CD4-positive, alpha-beta T cell treated with Interleukin-6 for 4 hours (primary cell): ENCODE measurements around the gene GASK1A.
"Not testable (repeated sequence)": the region's sequence is repeated elsewhere in the genome, so short reads cannot be mapped to it uniquely, and the experiment has no call there.

ENCODE experiments used
- DNase-seq: peaks from one replicate; pipeline ENCODE4 v3.0.0-alpha.2; 2020; ENCODE audit warnings: mixed read lengths

The GASK1A gene

GRCh38 chr3:43063114-43063513, 84.0 kb downstream of the GASK1A start:
- DNase-seq = no peak

- not testable (repeated sequence) for DNase-seq
These were observed 91.6 kb downstream of the GASK1A start for GRCh38 chr3:43070670-43071069.

- peak; percentile 33 for DNase-seq
These were observed 92.3 kb downstream of the GASK1A start for GRCh38 chr3:43071313-43071893.

GRCh38 chr3:43072361-43072760, 93.2 kb downstream of the GASK1A start:
- no peak for DNase-seq

GRCh38 chr3:43073116-43073835, 94.2 kb downstream of the GASK1A start:
- DNase-seq = no peak

- no peak for DNase-seq
These were observed 94.7 kb downstream of the GASK1A start for GRCh38 chr3:43073836-43074220.

GRCh38 chr3:43074482-43074881, 95.4 kb downstream of the GASK1A start:
- no peak for DNase-seq

GRCh38 chr3:43074901-43075689, 96.0 kb downstream of the GASK1A start:
- no peak for DNase-seq

GRCh38 chr3:43075904-43076661, 97.0 kb downstream of the GASK1A start:
- DNase-seq = no peak

- DNase-seq = no peak
These were observed 97.7 kb downstream of the GASK1A start for GRCh38 chr3:43076857-43077256.

GRCh38 chr3:43077261-43077660, 98.2 kb downstream of the GASK1A start:
- no peak for DNase-seq

- no peak for DNase-seq
These were observed 98.6 kb downstream of the GASK1A start for GRCh38 chr3:43077707-43078106.

- no peak for DNase-seq
These were observed 100.6 kb downstream of the GASK1A start for GRCh38 chr3:43079536-43080332.

- no peak for DNase-seq
These were observed 101.8 kb downstream of the GASK1A start for GRCh38 chr3:43080726-43081568.

- DNase-seq = no peak
These were observed 102.7 kb downstream of the GASK1A start for GRCh38 chr3:43081796-43082195.

- DNase-seq = no peak
These were observed 103.3 kb downstream of the GASK1A start for GRCh38 chr3:43082457-43082856.

- no peak for DNase-seq
These were observed 107.5 kb downstream of the GASK1A start for GRCh38 chr3:43086460-43087165.

GRCh38 chr3:43087249-43087776, 108.2 kb downstream of the GASK1A start:
- peak; percentile 10 for DNase-seq

GRCh38 chr3:43089081-43089480, 110.0 kb downstream of the GASK1A start:
- DNase-seq = no peak

- DNase-seq = no peak
These were observed 111.1 kb downstream of the GASK1A start for GRCh38 chr3:43090238-43090637.
